HepG2 (cell line): Measurements from ENCODE around the gene ARMC3. TPM values are rescaled to one million over a fixed set of nuclear protein-coding genes. Genes with fewer than 3 reads are reported as not detected.

ENCODE experiments used
- ATAC-seq: fragments of 200-7000 bp; cut with Tn5 transposase; 3 replicates; pipeline ENCODE4 v1.9.1; 2020; ENCODE audit warnings: mild to moderate bottlenecking, moderate library complexity
- BruUV-seq: library from RNA; stranded (reverse); fragments of 400-500 nt; replicated peaks from 2 replicates; lab custom pipeline; 2021; lab: Mats Ljungman, UMichigan
- CTCF ChIA-PET: fragments of 300-600 bp; formaldehyde crosslinking; extraction: SDS; loops from one replicate; lab custom pipeline; 2021; ENCODE audit warnings: low total read pairs, inconsistent platforms, low intra/inter-chr PET ratio; lab: Yijun Ruan, JAX
- POLR2A ChIA-PET: fragments of 350-600 bp; sonication (Branson Sonifier 250); formaldehyde crosslinking; loops from one replicate; lab custom pipeline; 2020; ENCODE audit warnings: antibody characterized with exemption, inconsistent platforms; lab: Yijun Ruan, JAX
- DNase-seq: peaks from one replicate; pipeline ENCODE4 v3.0.0-alpha.2; 2015; ENCODE audit warnings: low spot score
- FAIRE-seq: peaks from 3 replicates; lab custom pipeline; 2011; peaks lifted over from hg19 to GRCh38; lab: Jason Lieb, UNC
- H2AFZ ChIP-seq: one replicate; pipeline ENCODE4 v1.6.1; 2011; ENCODE audit warnings: low read length, inconsistent platforms
- H3K27ac ChIP-seq: fragments of 300-600 bp; 3 replicates; pipeline ENCODE4 v1.8.0; 2011; ENCODE audit warnings: mixed run types, mild to moderate bottlenecking, mixed read lengths, low read length, inconsistent platforms; ENCODE audit not compliant: insufficient read depth; ENCODE audit errors: extremely low read length
- H3K27me3 ChIP-seq, 2 experiments: fragments of 200-600 bp in 1 of 2; 2 replicates in 1 of 2; 3 replicates in 1 of 2; pipeline versions ENCODE4 v1.6.0 to v1.8.0; 2011; ENCODE audit warnings: low read length in 2 of 2, mild to moderate bottlenecking in 2 of 2, moderate library complexity in 2 of 2, inconsistent platforms in 1 of 2; ENCODE audit not compliant: insufficient read depth in 2 of 2, control insufficient read depth in 1 of 2
- H3K36me3 ChIP-seq, 2 experiments: fragments of 200-600 bp in 1 of 2; replicated peaks in 1 of 2; 2 replicates in 1 of 2; 3 replicates in 1 of 2; pipeline versions ENCODE4 v1.5.1 to v1.8.0; 2011; ENCODE audit warnings: low read length in 2 of 2, inconsistent platforms in 1 of 2; ENCODE audit not compliant: insufficient read depth in 2 of 2, control insufficient read depth in 1 of 2
- H3K4me1 ChIP-seq: 2 replicates; pipeline ENCODE4 v1.5.1; 2012; ENCODE audit warnings: low read length, inconsistent platforms; ENCODE audit not compliant: insufficient read depth
- H3K4me2 ChIP-seq: 2 replicates; pipeline ENCODE4 v1.6.0; 2011; ENCODE audit warnings: low read depth, low read length, inconsistent platforms
- H3K4me3 ChIP-seq, 3 experiments: fragments of 200-600 bp in 1 of 3; sonication (generic), shearing (Covaris generic) in 1 of 3; replicated peaks in 1 of 3; 2 replicates each; pipeline ENCODE4 v1.5.1; 2011 to 2016; ENCODE audit warnings: low read length in 3 of 3, inconsistent platforms in 2 of 3, low read depth in 2 of 3, mild to moderate bottlenecking in 2 of 3, control low read depth in 1 of 3, mixed read lengths in 1 of 3; ENCODE audit not compliant: insufficient read depth in 1 of 3
- H3K79me2 ChIP-seq: one replicate; pipeline ENCODE4 v1.6.1; 2011; ENCODE audit warnings: low read length, inconsistent platforms; ENCODE audit not compliant: insufficient read depth
- H3K9ac ChIP-seq: 2 replicates; pipeline ENCODE4 v1.6.0; 2011; ENCODE audit warnings: mild to moderate bottlenecking, low read depth, low read length, inconsistent platforms; ENCODE audit not compliant: insufficient read depth
- H3K9me3 ChIP-seq: 2 replicates; pipeline ENCODE4 v1.5.1; 2012; ENCODE audit warnings: mild to moderate bottlenecking, low read length
- H4K20me1 ChIP-seq: 2 replicates; pipeline ENCODE4 v1.6.0; 2011; ENCODE audit warnings: inconsistent platforms, mild to moderate bottlenecking, low read length, moderate library complexity; ENCODE audit not compliant: insufficient read depth
- DNMT3B ChIP-seq: conservative IDR thresholded peaks from 2 replicates; pipeline ENCODE4 v1.6.1; 2016; ENCODE audit warnings: missing biosample characterization, control low read depth
- EZH2 ChIP-seq: conservative IDR thresholded peaks from 2 replicates; pipeline ENCODE4 v1.6.1; 2012; ENCODE audit warnings: mild to moderate bottlenecking, low read depth, low read length, moderate library complexity
- HBP1 ChIP-seq: IDR thresholded peaks from 2 replicates; pipeline ENCODE4 v1.6.1; 2016; ENCODE audit warnings: low read depth, control low read depth
- MAFF ChIP-seq: IDR thresholded peaks from 2 replicates; pipeline ENCODE4 v1.6.1; 2011; ENCODE audit warnings: low read depth, low read length, improper control_type of control experiment
- MTF1 ChIP-seq: sonication (generic); formaldehyde crosslinking; IDR thresholded peaks from 2 replicates; pipeline ENCODE4 v1.5.0; 2020; ENCODE audit warnings: missing genetic modification reagents
- YEATS4 ChIP-seq: sonication (generic); formaldehyde crosslinking; IDR thresholded peaks from 2 replicates; pipeline ENCODE4 v1.4.0; 2020; ENCODE audit warnings: missing genetic modification reagents, borderline replicate concordance
- ZBTB7B ChIP-seq: sonication (generic); formaldehyde crosslinking; IDR thresholded peaks from 2 replicates; pipeline ENCODE4 v1.4.0; 2020; ENCODE audit warnings: missing genetic modification reagents
- ZNF253 ChIP-seq: sonication (generic); formaldehyde crosslinking; IDR thresholded peaks from 2 replicates; pipeline ENCODE4 v1.8.0; 2022; ENCODE audit warnings: mild to moderate bottlenecking, missing genetic modification reagents, borderline replicate concordance
- ZNF256 ChIP-seq: sonication (generic); formaldehyde crosslinking; conservative IDR thresholded peaks from 2 replicates; pipeline ENCODE4 v1.4.0; 2020; ENCODE audit warnings: missing genetic modification reagents
- ZNF264 ChIP-seq: sonication (generic); formaldehyde crosslinking; IDR thresholded peaks from 2 replicates; pipeline ENCODE4 v1.4.0; 2020; ENCODE audit warnings: missing genetic modification reagents
- ZNF367 ChIP-seq: sonication (generic); formaldehyde crosslinking; IDR thresholded peaks from 2 replicates; pipeline ENCODE4 v1.4.0; 2020; ENCODE audit warnings: missing genetic modification reagents, borderline replicate concordance
- WGBS: methylation state at CpG from one replicate; pipeline ENCODE4 v1.1.6; 2017; ENCODE audit warnings: low lambda C conversion rate; 5-methylcytosine and 5-hydroxymethylcytosine counted together
- in situ Hi-C: cut with HindIII; loops from 2 replicates; pipeline ENCODE4 v1.10.0; 2017; ENCODE audit warnings: low pct_unique_long_range_greater_than_20kb; ENCODE audit not compliant: extremely low pct_ligation_motif_present
- intact Hi-C: fragments of 100-400 bp; cut with micrococcal nuclease; formaldehyde crosslinking; loops from one replicate; pipeline ENCODE4 v1.10.0; 2022; ENCODE audit not compliant: unreplicated experiment
- polyA plus RNA-seq, 8 experiments: library from polyadenylated mRNA; depleted of rRNA in 3 of 8; stranded (reverse) in 7 of 8; unstranded in 1 of 8; fragments of >200 nt; fragmentation: Illumina TruSeq in 4 of 8; extraction: Trizol in 4 of 8; gene quantifications; 2 replicates each; pipeline versions ENCODE4 v1.2.1 to v1.2.3, GENCODE V29; 2011 to 2016; ENCODE audit warnings: low read depth in 4 of 8, missing spikeins in 1 of 8, mixed read lengths in 1 of 8; ENCODE audit not compliant: insufficient read depth in 1 of 8
- total RNA-seq, 5 experiments: library from RNA; depleted of rRNA; stranded (reverse); fragments of >200 nt; fragmentation: Illumina TruSeq; extraction: Trizol; gene quantifications; 2 replicates each; pipeline ENCODE4 v1.2.3, GENCODE V29; 2016; ENCODE audit warnings: low read depth in 1 of 5

ARMC3 gene
- total and polyA plus RNA-seq, 2 of the 13 experiments (the other 11 are each of a cell fraction or from before 2014, with no cell fraction given): not detected

GRCh38 chr10:22906767-22907166 is 21.1 kb upstream of the ARMC3 start:
- POLR2A ChIA-PET: no interaction called here
- H3K4me1 ChIP-seq: no peaks in the 10 kb centered on the region
- no peak for FAIRE-seq
- BruUV-seq: no TSS peak
- TF ChIP-seq ZNF256 (CRISPR knock-in tag) (no peak), EZH2 (no peak), MAFF (no peak), MTF1 (CRISPR knock-in tag) (no peak), ZBTB7B (no peak), DNMT3B (CRISPR knock-in tag) (no peak), ZNF253 (CRISPR knock-in tag) (no peak), ZNF264 (CRISPR knock-in tag) (no peak), HBP1 (no peak), YEATS4 (CRISPR knock-in tag) (no peak), ZNF367 (CRISPR knock-in tag) (no peak)
- TF ChIP-seq, all 625 proteins: peak for 0
- no peaks in the 10 kb centered on the region for H3K36me3 ChIP-seq
- no peak for ATAC-seq
- intact Hi-C loops (no loop called here), in situ Hi-C loops (no loop called here)
- WGBS: 43% methylated on average over 2 of the region's 2 CpGs
- no peaks in the 10 kb centered on the region for H3K27me3 ChIP-seq
- no peak for DNase-seq
- no peak overlapping the region for H3K4me3 ChIP-seq
- H3K27ac ChIP-seq: no peak overlapping the region
- no peaks in the 10 kb centered on the region for H4K20me1 ChIP-seq
- H2AFZ ChIP-seq: no peak overlapping the region
- H3K9ac ChIP-seq: no peak overlapping the region
- CTCF ChIA-PET: no interaction called here
- H3K4me2 ChIP-seq: no peak overlapping the region
- peaks cover 21% of the 10 kb centered on the region for H3K9me3 ChIP-seq
- no peaks in the 10 kb centered on the region for H3K79me2 ChIP-seq
